Hepatocyte (in vitro differentiated cells): ENCODE results near the gene TMBIM1. TPM values are rescaled to one million over a fixed set of nuclear protein-coding genes. Genes with fewer than 3 reads are reported as not detected.

Experiments used
- DNase-seq: peaks from one replicate; pipeline ENCODE4 v3.0.0-alpha.2; 2016; ENCODE audit warnings: low spot score
- H2AFZ ChIP-seq: fragments of 200-600 bp; sonication (generic); 2 replicates; pipeline ENCODE4 v1.6.0; 2016; ENCODE audit warnings: antibody characterized with exemption, mild to moderate bottlenecking
- H3K27ac ChIP-seq: fragments of 200-600 bp; sonication (generic); 2 replicates; pipeline ENCODE4 v1.5.1; 2016; ENCODE audit warnings: mild to moderate bottlenecking
- H3K27me3 ChIP-seq: fragments of 200-600 bp; sonication (generic); 2 replicates; pipeline ENCODE4 v1.6.1; 2016
- H3K36me3 ChIP-seq: fragments of 200-600 bp; sonication (generic); replicated peaks from 2 replicates; pipeline ENCODE4 v1.5.1; 2016; ENCODE audit warnings: low read depth; ENCODE audit not compliant: insufficient read depth
- H3K4me1 ChIP-seq: fragments of 200-600 bp; sonication (generic); 2 replicates; pipeline ENCODE4 v1.5.1; 2016; ENCODE audit warnings: mild to moderate bottlenecking, moderate library complexity; ENCODE audit not compliant: insufficient read depth
- H3K4me2 ChIP-seq: fragments of 200-600 bp; sonication (generic); 2 replicates; pipeline ENCODE4 v1.6.0; 2016
- H3K4me3 ChIP-seq: fragments of 200-600 bp; sonication (generic); 2 replicates; pipeline ENCODE4 v1.5.1; 2016; ENCODE audit warnings: mild to moderate bottlenecking
- H3K79me2 ChIP-seq: fragments of 200-600 bp; sonication (generic); 2 replicates; pipeline ENCODE4 v1.6.0; 2017; ENCODE audit warnings: mild to moderate bottlenecking
- H3K9me2 ChIP-seq: fragments of 200-600 bp; sonication (generic); replicated peaks from 2 replicates; pipeline ENCODE4 v1.6.0; 2017; ENCODE audit warnings: mild to moderate bottlenecking; ENCODE audit not compliant: insufficient read depth
- H3K9me3 ChIP-seq: fragments of 200-600 bp; sonication (generic); 2 replicates; pipeline ENCODE4 v1.5.1; 2016; ENCODE audit warnings: low read depth, mild to moderate bottlenecking
- H4K20me1 ChIP-seq: fragments of 200-600 bp; sonication (generic); 2 replicates; pipeline ENCODE4 v1.6.0; 2016; ENCODE audit warnings: mild to moderate bottlenecking; ENCODE audit not compliant: insufficient read depth, poor library complexity, severe bottlenecking
- EZH2 ChIP-seq: fragments of 200-600 bp; sonication (generic); IDR thresholded peaks from 2 replicates; pipeline ENCODE4 v1.6.1; 2016; ENCODE audit warnings: antibody characterized with exemption, mild to moderate bottlenecking, borderline replicate concordance
- EZH2phosphoT487 ChIP-seq: fragments of 200-600 bp; sonication (generic); IDR thresholded peaks from one replicate; pipeline ENCODE4 v1.6.1; 2018; ENCODE audit warnings: antibody characterized with exemption, mild to moderate bottlenecking, low read depth, moderate library complexity; ENCODE audit not compliant: unreplicated experiment, severe bottlenecking
- WGBS: methylation state at CpG from one replicate; pipeline ENCODE4 v1.1.6; 2016; ENCODE audit warnings: low lambda C conversion rate; ENCODE audit errors: missing lambda C conversion rate; 5-methylcytosine and 5-hydroxymethylcytosine counted together
- polyA plus RNA-seq: library from polyadenylated mRNA; unstranded; fragments of >200 nt; fragmentation: Nextera tagmentation; extraction: Ambion mirVana; gene quantifications from 2 replicates; pipeline ENCODE4 v1.2.1, GENCODE V29; 2016
- total RNA-seq: library from RNA; depleted of rRNA; stranded (reverse); fragments of >200 nt; gene quantifications from 2 replicates; pipeline ENCODE4 v1.2.3, GENCODE V29; 2014
- TF ChIP-seq, protein P1 (sequence below): fragments of 200-600 bp; sonication (generic); IDR thresholded peaks from 2 replicates; pipeline ENCODE4 v1.5.1; 2016; ENCODE audit warnings: antibody characterized with exemption, mild to moderate bottlenecking; ENCODE audit not compliant: poor library complexity

TMBIM1 gene
- total and polyA plus RNA-seq, 2 experiments from 2014 or later: 224 to 302 TPM

DNA sequence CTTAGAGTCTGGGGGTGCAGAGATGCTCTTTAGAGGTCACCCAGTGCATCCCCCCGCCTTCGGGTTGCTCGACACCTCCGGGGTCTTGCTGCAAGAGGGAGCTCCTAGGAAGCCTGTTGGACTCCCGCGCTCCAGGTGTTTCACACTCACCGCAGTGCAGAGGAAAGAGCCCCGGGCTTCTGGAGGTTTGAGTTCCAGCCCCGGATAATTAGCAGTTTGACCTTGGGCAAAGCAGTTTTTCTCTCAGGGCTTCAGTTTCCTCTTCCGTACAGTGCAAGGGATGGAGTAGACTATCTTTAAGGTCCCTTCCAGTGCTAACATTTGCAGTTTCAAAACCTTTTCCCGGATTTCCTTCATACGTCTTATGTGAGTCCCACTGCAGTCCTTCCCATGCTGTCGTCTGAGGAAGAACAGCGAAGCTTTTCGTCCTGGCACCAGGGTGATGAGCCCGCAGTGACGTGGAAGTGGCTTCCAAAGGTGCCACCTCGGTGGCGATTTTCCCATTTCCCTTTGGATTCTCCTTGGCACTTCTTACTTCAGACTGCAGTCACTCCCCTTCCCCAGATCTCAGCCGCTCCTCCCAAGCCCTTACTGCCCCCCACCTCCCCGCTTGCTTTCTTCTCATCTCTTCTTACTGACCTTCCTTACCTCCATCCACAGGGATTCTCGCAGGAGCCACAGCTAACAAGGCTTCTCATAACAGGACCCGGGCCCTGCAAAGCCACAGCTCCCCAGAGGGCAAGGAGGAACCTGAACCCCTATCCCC lies 21.4 kb downstream of the TMBIM1 start:
- Histone ChIP-seq H4K20me1 (peaks cover 7% of the 10 kb centered on the region), H3K4me3 (peak overlapping the region; percentile 17), H3K79me2 (peaks cover 43% of the 10 kb centered on the region), H3K9me3 (no peaks in the 10 kb centered on the region), H3K9me2 (no peaks in the 10 kb centered on the region), H3K4me1 (peaks cover 21% of the 10 kb centered on the region), H3K27me3 (no peaks in the 10 kb centered on the region), H3K27ac (peak overlapping the region; percentile 76), H2AFZ (no peak overlapping the region), H3K4me2 (peak overlapping the region; percentile 94), H3K36me3 (no peaks in the 10 kb centered on the region)
- DNase-seq: peak; percentile 52
- TF ChIP-seq, protein P1, sequence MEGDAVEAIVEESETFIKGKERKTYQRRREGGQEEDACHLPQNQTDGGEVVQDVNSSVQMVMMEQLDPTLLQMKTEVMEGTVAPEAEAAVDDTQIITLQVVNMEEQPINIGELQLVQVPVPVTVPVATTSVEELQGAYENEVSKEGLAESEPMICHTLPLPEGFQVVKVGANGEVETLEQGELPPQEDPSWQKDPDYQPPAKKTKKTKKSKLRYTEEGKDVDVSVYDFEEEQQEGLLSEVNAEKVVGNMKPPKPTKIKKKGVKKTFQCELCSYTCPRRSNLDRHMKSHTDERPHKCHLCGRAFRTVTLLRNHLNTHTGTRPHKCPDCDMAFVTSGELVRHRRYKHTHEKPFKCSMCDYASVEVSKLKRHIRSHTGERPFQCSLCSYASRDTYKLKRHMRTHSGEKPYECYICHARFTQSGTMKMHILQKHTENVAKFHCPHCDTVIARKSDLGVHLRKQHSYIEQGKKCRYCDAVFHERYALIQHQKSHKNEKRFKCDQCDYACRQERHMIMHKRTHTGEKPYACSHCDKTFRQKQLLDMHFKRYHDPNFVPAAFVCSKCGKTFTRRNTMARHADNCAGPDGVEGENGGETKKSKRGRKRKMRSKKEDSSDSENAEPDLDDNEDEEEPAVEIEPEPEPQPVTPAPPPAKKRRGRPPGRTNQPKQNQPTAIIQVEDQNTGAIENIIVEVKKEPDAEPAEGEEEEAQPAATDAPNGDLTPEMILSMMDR: no peak
- TF ChIP-seq EZH2phosphoT487: no peak
- no peak for TF ChIP-seq EZH2
- 8% methylated on average over 23 of the region's 23 CpGs for WGBS

DNA sequence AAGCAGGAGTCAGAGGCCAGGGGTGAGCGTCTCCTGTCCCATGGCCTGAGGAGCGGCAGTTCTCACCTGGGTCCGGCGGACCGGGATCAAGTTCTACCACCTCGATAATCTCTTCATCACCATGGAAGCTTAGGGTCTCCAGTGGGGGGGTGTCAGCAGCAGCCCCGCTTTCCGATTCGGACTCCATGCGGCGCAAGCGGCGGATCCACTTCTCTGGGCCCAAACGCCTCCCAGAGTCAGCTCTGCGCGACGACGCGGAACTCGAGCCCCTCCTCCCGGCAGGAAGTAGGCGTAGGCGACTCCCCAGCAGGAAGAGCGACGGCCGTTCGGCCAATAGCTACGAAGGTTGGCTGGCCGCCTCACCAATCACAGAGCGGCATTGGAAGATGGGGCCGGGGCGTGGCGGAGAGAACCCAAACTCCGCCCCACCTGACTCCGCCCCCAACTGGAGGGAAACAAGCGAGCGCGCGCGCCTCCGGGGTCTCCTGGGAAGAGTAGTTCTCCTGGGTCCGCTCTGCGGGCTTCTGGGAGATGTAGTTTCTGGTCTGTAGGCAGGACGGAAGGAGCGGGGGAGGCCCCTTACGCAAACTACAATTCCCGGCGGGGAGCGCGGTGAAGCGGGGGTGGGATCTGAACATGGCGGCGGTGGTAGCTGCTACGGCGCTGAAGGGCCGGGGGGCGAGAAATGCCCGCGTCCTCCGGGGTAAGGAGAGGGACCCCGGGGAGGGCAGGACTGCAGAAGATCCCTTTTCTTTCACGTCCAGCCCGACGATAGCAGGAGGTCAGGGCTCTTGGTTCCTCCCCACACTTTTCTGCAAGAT lies 22.2 kb downstream of the TMBIM1 start, which contains the start of the genes AAMP and PNKD:
AAMP (minus strand) TSS at position 238 of the 821 bp plus-strand sequence; CDS start at position 187, 51 bp downstream.
PNKD (plus strand) TSS at position 620 of the 821 bp plus-strand sequence; CDS start at position 637, 17 bp downstream.
- TF ChIP-seq EZH2: no peak
- no peak for TF ChIP-seq EZH2phosphoT487
- TF ChIP-seq, protein P1: peak; percentile 25
- peak within 1 kb of the TSS; percentile 77 for H3K27ac ChIP-seq
- H3K9me3 ChIP-seq: no peaks in the 10 kb centered on the region
- H3K4me1 ChIP-seq: peaks cover 24% of the 10 kb centered on the region
- H3K4me2 ChIP-seq: peak within 1 kb of the TSS; percentile 96
- WGBS: under 1% methylated on average over 54 of the region's 64 CpGs
- H3K9me2 ChIP-seq: no peaks in the 10 kb centered on the region
- H3K79me2 ChIP-seq: peaks cover 43% of the 10 kb centered on the region
- DNase-seq: peak; percentile 100
- H2AFZ ChIP-seq: no peak within 1 kb of the TSS
- peaks cover 7% of the 10 kb centered on the region for H4K20me1 ChIP-seq
- no peaks in the 10 kb centered on the region for H3K36me3 ChIP-seq
- no peaks in the 10 kb centered on the region for H3K27me3 ChIP-seq
- H3K4me3 ChIP-seq: peak within 1 kb of the TSS; percentile 17

DNA sequence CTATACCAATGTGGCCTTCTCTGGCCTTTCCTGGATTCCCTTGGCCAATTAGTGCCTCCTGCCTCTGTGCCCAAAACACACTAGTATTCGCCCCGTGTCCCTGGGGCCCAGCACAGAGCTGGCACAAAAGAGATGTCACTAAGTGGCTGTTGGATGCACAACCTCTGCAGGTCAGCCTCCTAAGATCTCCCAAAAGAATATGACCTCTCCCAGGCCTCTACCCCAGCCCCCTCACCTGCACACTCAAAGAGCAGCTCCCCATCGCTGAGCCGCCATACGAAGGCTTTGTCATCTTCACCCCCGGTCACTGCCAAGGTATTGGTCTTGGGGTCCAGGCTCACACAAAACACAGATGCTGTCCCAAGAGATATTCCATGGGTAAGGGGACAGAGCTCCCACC lies 25.0 kb downstream of the TMBIM1 start:
- no peak overlapping the region for H3K27ac ChIP-seq
- TF ChIP-seq EZH2 (no peak), EZH2phosphoT487 (no peak)
- TF ChIP-seq, protein P1: no peak
- peaks cover 7% of the 10 kb centered on the region for H4K20me1 ChIP-seq
- H2AFZ ChIP-seq: no peak overlapping the region
- H3K9me3 ChIP-seq: no peaks in the 10 kb centered on the region
- no peaks in the 10 kb centered on the region for H3K9me2 ChIP-seq
- 96% methylated on average over 6 of the region's 6 CpGs for WGBS
- no peak overlapping the region for H3K4me2 ChIP-seq
- no peak overlapping the region for H3K4me3 ChIP-seq
- H3K27me3 ChIP-seq: no peaks in the 10 kb centered on the region
- DNase-seq: no peak
- H3K79me2 ChIP-seq: peaks cover 48% of the 10 kb centered on the region
- H3K36me3 ChIP-seq: no peaks in the 10 kb centered on the region
- peaks cover 37% of the 10 kb centered on the region for H3K4me1 ChIP-seq
